Measurements from ENCODE around the gene ANKRD27.
"Not testable (repeated sequence)": the region's sequence is repeated elsewhere in the genome, so short reads cannot be mapped to it uniquely, and the experiment has no call there.

Gene ANKRD27

GRCh38 chr19:32718286-32718685 lies 43.3 kb upstream of the ANKRD27 start:
- Histone ChIP-seq H2AFZ (ENCODE audit: insufficient read depth, low read length, poor library complexity) (no peak overlapping the region), H4K91ac (ENCODE audit: low read depth, low read length) (no peak overlapping the region)
- WGBS (ENCODE audit: extremely low coverage, insufficient coverage, insufficient read length), result no CpG with 5 or more reads among the region's 7 CpGs

GRCh38 chr19:32717496-32717895 lies 42.5 kb upstream of the ANKRD27 start:
- Histone ChIP-seq H3K4ac (ENCODE audit: low read depth, low read length) (no peak overlapping the region), H2AK5ac (ENCODE audit: low read length) (no peak overlapping the region), H3K4me1 (ENCODE audit: control insufficient read depth in 1 of 2, insufficient read depth in 2 of 2, low read length in 2 of 2) (peaks cover 0 to 6% of the 10 kb centered on the region in 2 experiments), H3K14ac (ENCODE audit: low read length) (no peak overlapping the region), H3K4me2 (ENCODE audit: low read length) (no peak overlapping the region), H3K23ac (ENCODE audit: low read length) (no peak overlapping the region), H3K27ac (ENCODE audit: low read depth, low read length) (no peak overlapping the region), H2AFZ (ENCODE audit: insufficient read depth, low read length, poor library complexity) (no peak overlapping the region), H3K18ac (ENCODE audit: low read length) (no peak overlapping the region), H2BK5ac (ENCODE audit: low read depth, low read length, poor library complexity) (no peak overlapping the region), H3K36me3 (ENCODE audit: control insufficient read depth in 1 of 2, insufficient read depth in 2 of 2, low read length in 2 of 2) (peaks cover 0 to 2% of the 10 kb centered on the region in 2 experiments), H3K4me3 (ENCODE audit: low read depth, low read length) (no peak overlapping the region), H3K9me3 (ENCODE audit: insufficient read depth, low read depth, low read length) (no peaks in the 10 kb centered on the region), H4K8ac (ENCODE audit: low read depth, low read length) (no peak overlapping the region), H4K12ac (ENCODE audit: low read depth, low read length) (no peak overlapping the region), H2BK120ac (ENCODE audit: insufficient read depth, low read length, poor library complexity) (no peak overlapping the region), H4K91ac (ENCODE audit: low read depth, low read length) (peak overlapping the region; percentile 41), H3K79me2 (ENCODE audit: control insufficient read depth, insufficient read depth, low read length, poor library complexity) (no peaks in the 10 kb centered on the region), H3K27me3 (ENCODE audit: insufficient read depth, low read length) (no peaks in the 10 kb centered on the region), H3K79me1 (ENCODE audit: low read length) (no peaks in the 10 kb centered on the region), H3K9ac (ENCODE audit: low read length) (no peak overlapping the region), H2BK12ac (ENCODE audit: low read length) (no peak overlapping the region)
- no peak for DNase-seq
- WGBS (ENCODE audit: extremely low coverage, insufficient coverage, insufficient read length), result no CpG with 5 or more reads among the region's 5 CpGs

More at GRCh38 chr19:32718286-32718685, 43.3 kb upstream of the ANKRD27 start:
- Histone ChIP-seq H3K79me2 (ENCODE audit: control insufficient read depth, insufficient read depth, low read length, poor library complexity) (no peaks in the 10 kb centered on the region), H3K9ac (ENCODE audit: low read length) (no peak overlapping the region), H2BK12ac (ENCODE audit: low read length) (no peak overlapping the region), H2BK5ac (ENCODE audit: low read depth, low read length, poor library complexity) (no peak overlapping the region), H2BK120ac (ENCODE audit: insufficient read depth, low read length, poor library complexity) (no peak overlapping the region), H4K8ac (ENCODE audit: low read depth, low read length) (no peak overlapping the region), H2AK5ac (ENCODE audit: low read length) (no peak overlapping the region), H4K12ac (ENCODE audit: low read depth, low read length) (no peak overlapping the region), H3K4me3 (ENCODE audit: low read depth, low read length) (no peak overlapping the region), H3K4me1 (ENCODE audit: control insufficient read depth in 1 of 2, insufficient read depth in 2 of 2, low read length in 2 of 2) (peaks cover 0 to 6% of the 10 kb centered on the region in 2 experiments), H3K18ac (ENCODE audit: low read length) (no peak overlapping the region), H3K27me3 (ENCODE audit: insufficient read depth, low read length) (no peaks in the 10 kb centered on the region), H3K23ac (ENCODE audit: low read length) (peak overlapping the region; percentile 63), H3K79me1 (ENCODE audit: low read length) (no peaks in the 10 kb centered on the region), H3K27ac (ENCODE audit: low read depth, low read length) (no peak overlapping the region), H3K4me2 (ENCODE audit: low read length) (no peak overlapping the region), H3K9me3 (ENCODE audit: insufficient read depth, low read depth, low read length) (no peaks in the 10 kb centered on the region), H3K36me3 (ENCODE audit: control insufficient read depth in 1 of 2, insufficient read depth in 2 of 2, low read length in 2 of 2) (peaks cover 0 to 2% of the 10 kb centered on the region in 2 experiments), H3K14ac (ENCODE audit: low read length) (no peak overlapping the region), H3K4ac (ENCODE audit: low read depth, low read length) (no peak overlapping the region)
- DNase-seq, result no peak

DNA sequence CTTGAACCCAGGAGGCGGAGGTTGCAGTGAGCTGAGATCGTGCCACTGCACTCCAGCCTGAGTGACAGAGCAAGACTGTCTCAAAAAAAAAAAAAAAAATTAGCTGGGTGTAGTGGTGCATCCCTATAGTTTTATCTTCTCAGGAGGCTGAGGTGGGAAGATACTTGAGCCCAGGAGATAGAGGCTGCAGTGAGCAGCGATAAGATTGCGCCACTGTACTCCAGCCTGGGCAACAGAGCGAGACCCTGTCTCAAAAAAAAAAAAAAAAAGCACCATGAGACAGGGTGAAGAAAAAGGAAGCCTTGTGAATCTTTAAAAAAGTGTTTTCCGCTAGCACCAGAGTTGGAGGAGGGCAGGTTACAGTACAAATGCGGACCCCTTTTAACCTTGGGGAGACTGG lies 41.2 kb upstream of the ANKRD27 start:
- H3K27me3 ChIP-seq (ENCODE audit: insufficient read depth, low read length); H3K4me1 ChIP-seq (ENCODE audit: control insufficient read depth in 1 of 2, insufficient read depth in 2 of 2, low read length in 2 of 2); H2BK12ac ChIP-seq (ENCODE audit: low read length); DNase-seq; H2AK5ac ChIP-seq (ENCODE audit: low read length); H3K4me3 ChIP-seq (ENCODE audit: low read depth, low read length); H3K9me3 ChIP-seq (ENCODE audit: insufficient read depth, low read depth, low read length); H2BK120ac ChIP-seq (ENCODE audit: insufficient read depth, low read length, poor library complexity); H2AFZ ChIP-seq (ENCODE audit: insufficient read depth, low read length, poor library complexity); H3K14ac ChIP-seq (ENCODE audit: low read length); H2BK5ac ChIP-seq (ENCODE audit: low read depth, low read length, poor library complexity); H4K91ac ChIP-seq (ENCODE audit: low read depth, low read length); H3K18ac ChIP-seq (ENCODE audit: low read length); H4K8ac ChIP-seq (ENCODE audit: low read depth, low read length); H3K4ac ChIP-seq (ENCODE audit: low read depth, low read length); H4K12ac ChIP-seq (ENCODE audit: low read depth, low read length); H3K27ac ChIP-seq (ENCODE audit: low read depth, low read length); H3K23ac ChIP-seq (ENCODE audit: low read length); H3K79me2 ChIP-seq (ENCODE audit: control insufficient read depth, insufficient read depth, low read length, poor library complexity); H3K36me3 ChIP-seq (ENCODE audit: control insufficient read depth in 1 of 2, insufficient read depth in 2 of 2, low read length in 2 of 2); H3K79me1 ChIP-seq (ENCODE audit: low read length); H3K9ac ChIP-seq (ENCODE audit: low read length); H3K4me2 ChIP-seq (ENCODE audit: low read length): not testable (repeated sequence)
- WGBS (ENCODE audit: extremely low coverage, insufficient coverage, insufficient read length), result no CpG with 5 or more reads among the region's 7 CpGs

GRCh38 chr19:32711747-32712146 lies 36.8 kb upstream of the ANKRD27 start:
- Histone ChIP-seq H3K27ac (ENCODE audit: low read depth, low read length) (no peak overlapping the region), H4K8ac (ENCODE audit: low read depth, low read length) (no peak overlapping the region), H4K12ac (ENCODE audit: low read depth, low read length) (no peak overlapping the region), H3K4me1 (ENCODE audit: control insufficient read depth in 1 of 2, insufficient read depth in 2 of 2, low read length in 2 of 2) (no peaks in the 10 kb centered on the region), H3K4me3 (ENCODE audit: low read depth, low read length) (no peak overlapping the region), H3K9me3 (ENCODE audit: insufficient read depth, low read depth, low read length) (no peaks in the 10 kb centered on the region), H3K4ac (ENCODE audit: low read depth, low read length) (no peak overlapping the region), H2BK120ac (ENCODE audit: insufficient read depth, low read length, poor library complexity) (no peak overlapping the region), H4K91ac (ENCODE audit: low read depth, low read length) (no peak overlapping the region), H3K79me1 (ENCODE audit: low read length) (no peaks in the 10 kb centered on the region), H3K14ac (ENCODE audit: low read length) (no peak overlapping the region), H2AFZ (ENCODE audit: insufficient read depth, low read length, poor library complexity) (no peak overlapping the region), H3K9ac (ENCODE audit: low read length) (no peak overlapping the region), H2BK12ac (ENCODE audit: low read length) (no peak overlapping the region), H3K4me2 (ENCODE audit: low read length) (no peak overlapping the region), H2AK5ac (ENCODE audit: low read length) (no peak overlapping the region), H3K36me3 (ENCODE audit: control insufficient read depth in 1 of 2, insufficient read depth in 2 of 2, low read length in 2 of 2) (peaks cover 0 to 6% of the 10 kb centered on the region in 2 experiments), H3K79me2 (ENCODE audit: control insufficient read depth, insufficient read depth, low read length, poor library complexity) (no peaks in the 10 kb centered on the region), H3K18ac (ENCODE audit: low read length) (no peak overlapping the region), H2BK5ac (ENCODE audit: low read depth, low read length, poor library complexity) (no peak overlapping the region), H3K23ac (ENCODE audit: low read length) (no peak overlapping the region), H3K27me3 (ENCODE audit: insufficient read depth, low read length) (no peaks in the 10 kb centered on the region)
- no CpG with 5 or more reads among the region's 6 CpGs for WGBS (ENCODE audit: extremely low coverage, insufficient coverage, insufficient read length)
- peak; percentile 42 for DNase-seq

Data from trophoblast cell (in vitro differentiated cells and primary cell).